Activated naive CD8-positive, alpha-beta T cell treated with anti-CD3 and anti-CD28 coated beads for 36 hours (primary cell): ENCODE measurements around the gene TRANK1. TPM values are rescaled to one million over a fixed set of nuclear protein-coding genes. Genes with fewer than 3 reads are reported as not detected.
A peak's percentile ranks its signal among the peaks of the same experiment; 100 is the strongest.
"Not testable (repeated sequence)": the region's sequence is repeated elsewhere in the genome, so short reads cannot be mapped to it uniquely, and the experiment has no call there.

Source experiments
- DNase-seq: peaks from one replicate; pipeline ENCODE4 v3.0.0; 2021
- H3K27ac Mint-ChIP-seq: one replicate; pipeline ENCODE4 v1.8.0; 2022; ENCODE audit warnings: mild to moderate bottlenecking, moderate library complexity, mixed read lengths
- H3K27me3 Mint-ChIP-seq: one replicate; pipeline ENCODE4 v1.8.0; 2022; ENCODE audit warnings: mild to moderate bottlenecking, mixed read lengths
- H3K36me3 Mint-ChIP-seq: one replicate; pipeline ENCODE4 v1.8.0; 2021; ENCODE audit warnings: mild to moderate bottlenecking, mixed read lengths
- H3K4me1 Mint-ChIP-seq: one replicate; pipeline ENCODE4 v1.8.0; 2021; ENCODE audit warnings: mixed read lengths
- H3K4me3 Mint-ChIP-seq: one replicate; pipeline ENCODE4 v1.8.0; 2022; ENCODE audit warnings: mild to moderate bottlenecking, moderate library complexity, mixed read lengths
- H3K9me3 Mint-ChIP-seq: one replicate; pipeline ENCODE4 v1.8.0; 2022; ENCODE audit warnings: mixed read lengths
- total RNA-seq, 2 experiments: library from RNA; stranded (reverse); gene quantifications; one replicate each; pipeline ENCODE4 v1.2.3, GENCODE V29; 2021

TRANK1 gene
- total RNA-seq, 2 experiments from 2014 or later, result 17.2 to 20.7 TPM

DNA sequence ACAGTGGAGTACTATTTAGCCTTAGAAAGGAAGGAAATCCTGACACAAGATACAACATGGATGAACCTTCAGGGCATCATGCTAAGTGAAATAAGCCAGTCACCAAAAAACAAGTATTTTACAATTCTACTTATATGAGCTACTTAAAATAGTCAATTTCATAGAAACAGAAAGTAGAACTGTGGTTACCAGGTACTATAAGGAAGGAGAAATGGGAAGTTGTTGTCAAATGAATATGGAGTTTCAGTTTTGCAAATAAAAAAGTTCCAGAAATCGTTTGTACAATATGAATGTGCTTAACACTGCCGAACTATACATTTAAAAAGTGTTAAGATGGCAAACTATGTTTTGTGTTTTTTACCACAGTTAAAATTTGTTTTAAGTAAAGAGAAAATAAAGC lies 26.8 kb downstream of the TRANK1 start:
- Mint-ChIP-seq H3K4me1 (peaks cover 22% of the 10 kb centered on the region), H3K9me3 (peaks cover 15% of the 10 kb centered on the region), H3K36me3 (peaks cover 12% of the 10 kb centered on the region), H3K27me3 (no peaks in the 10 kb centered on the region), H3K4me3 (peak overlapping the region; percentile 74), H3K27ac (peak overlapping the region; percentile 70)
- DNase-seq, result no peak

DNA sequence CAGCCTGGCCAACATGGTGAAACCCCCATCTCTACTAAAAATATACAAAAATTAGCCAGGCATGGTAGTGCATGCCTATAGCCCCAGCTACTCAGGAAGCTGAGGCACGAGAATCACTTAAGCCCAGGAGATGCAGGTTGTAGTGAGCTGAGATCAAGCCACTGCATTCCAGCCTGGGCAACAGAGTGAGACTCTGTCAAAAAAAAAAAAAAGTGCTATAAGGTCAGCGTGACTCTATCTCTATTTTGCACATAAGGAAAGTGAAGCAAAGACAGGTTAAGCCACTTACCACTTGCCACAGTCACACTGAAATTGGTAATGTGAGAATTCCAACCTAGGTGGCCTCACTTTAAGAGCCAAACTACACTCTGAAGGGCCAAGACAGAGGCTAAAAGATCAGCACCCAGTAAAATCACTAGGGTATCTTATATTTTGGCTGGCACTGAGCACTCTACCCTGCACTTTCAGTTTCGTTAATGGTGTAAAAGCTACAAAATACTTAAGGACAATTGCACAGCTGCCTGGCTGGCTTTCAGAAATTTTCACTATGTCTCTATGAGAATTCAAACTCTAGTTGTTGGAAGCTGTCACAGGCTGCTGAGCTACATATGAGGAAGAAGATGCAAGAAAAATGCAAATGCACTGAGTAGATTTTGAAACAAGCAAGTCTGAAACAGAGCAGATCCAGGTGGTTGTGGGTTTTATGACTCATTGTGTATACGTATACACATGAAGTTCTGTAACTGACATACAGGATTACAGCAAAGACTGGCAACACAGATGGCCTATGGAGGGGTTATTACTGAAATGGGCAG lies 32.7 kb downstream of the TRANK1 start:
- Mint-ChIP-seq H3K9me3 (no peaks in the 10 kb centered on the region), H3K4me3 (peak overlapping the region; percentile 68), H3K36me3 (no peaks in the 10 kb centered on the region), H3K4me1 (peaks cover 37% of the 10 kb centered on the region), H3K27me3 (no peaks in the 10 kb centered on the region), H3K27ac (peak overlapping the region; percentile 85)
- peak; percentile 30 for DNase-seq

DNA sequence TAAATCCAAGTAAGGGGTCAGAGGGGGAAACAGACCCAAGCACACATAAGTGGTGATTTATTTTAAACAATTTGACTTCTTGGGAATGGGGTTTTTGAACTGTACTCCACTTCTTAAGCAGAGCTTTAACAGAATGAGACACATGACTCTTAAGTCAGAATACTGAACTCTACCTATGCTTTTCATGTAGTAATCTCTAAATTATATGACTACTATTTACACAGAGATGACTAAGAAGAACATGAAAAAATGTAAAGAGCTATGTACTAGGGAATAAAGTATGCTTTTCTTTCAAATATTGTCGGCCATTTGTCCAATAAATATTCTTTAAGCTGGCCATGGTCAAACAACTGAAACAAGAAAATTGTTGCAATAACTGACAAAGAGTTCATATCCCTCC lies 35.2 kb downstream of the TRANK1 start:
- DNase-seq, result no peak
- Mint-ChIP-seq H3K4me1 (peaks cover 54% of the 10 kb centered on the region), H3K4me3 (no peak overlapping the region), H3K9me3 (no peaks in the 10 kb centered on the region), H3K27me3 (no peaks in the 10 kb centered on the region), H3K36me3 (peaks cover 3% of the 10 kb centered on the region), H3K27ac (no peak overlapping the region)

DNA sequence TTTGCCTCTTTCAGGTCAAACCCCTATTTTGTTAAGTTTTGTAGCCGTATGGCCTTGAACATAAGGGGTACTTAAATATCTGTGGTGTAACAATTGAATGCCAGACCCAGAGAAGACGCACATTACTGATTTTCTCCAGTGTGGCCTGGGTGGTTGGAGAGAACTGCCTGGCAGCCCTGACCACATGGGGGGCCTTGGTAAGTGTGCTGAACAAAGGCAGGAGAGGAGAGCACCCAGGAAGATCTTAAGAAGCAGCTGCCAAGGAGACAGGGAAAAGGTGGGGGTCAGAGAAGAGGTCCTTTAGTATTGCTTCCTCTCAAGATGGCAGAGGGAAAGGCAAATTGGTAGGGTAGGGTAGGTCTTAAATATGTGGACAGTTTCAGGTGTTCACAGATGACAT lies 35.7 kb downstream of the TRANK1 start:
- no peaks in the 10 kb centered on the region for H3K27me3 Mint-ChIP-seq
- DNase-seq, result no peak
- peaks cover 3% of the 10 kb centered on the region for H3K36me3 Mint-ChIP-seq
- no peaks in the 10 kb centered on the region for H3K9me3 Mint-ChIP-seq
- peak overlapping the region; percentile 94 for H3K27ac Mint-ChIP-seq
- peak overlapping the region; percentile 93 for H3K4me3 Mint-ChIP-seq
- peaks cover 54% of the 10 kb centered on the region for H3K4me1 Mint-ChIP-seq

DNA sequence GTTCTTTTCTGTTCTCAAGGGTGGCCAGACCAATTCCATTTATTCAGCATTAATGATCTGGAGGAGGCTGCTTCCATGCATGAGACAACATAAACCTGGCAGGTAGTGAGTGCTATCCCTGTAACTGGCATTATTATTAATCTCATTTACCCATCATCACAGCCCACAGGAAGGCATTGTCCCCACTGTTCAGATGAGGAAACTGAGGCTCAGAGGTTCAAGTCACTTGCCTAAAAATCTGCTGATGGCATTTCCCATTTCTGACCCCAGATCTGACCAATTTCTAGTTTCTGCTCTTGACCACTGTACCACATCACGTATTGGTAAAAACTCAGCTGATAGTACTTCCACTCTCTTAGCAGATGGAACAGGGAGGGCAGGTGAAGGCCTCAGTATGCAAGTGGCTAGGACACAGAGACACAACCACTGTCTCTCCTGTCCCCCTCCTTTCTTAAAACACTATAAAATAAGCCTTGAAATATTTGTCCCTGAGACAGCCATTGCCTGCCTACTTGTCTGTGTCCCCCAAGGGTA lies 36.1 kb downstream of the TRANK1 start:
- Mint-ChIP-seq H3K27me3 (no peaks in the 10 kb centered on the region), H3K36me3 (peaks cover 3% of the 10 kb centered on the region), H3K9me3 (no peaks in the 10 kb centered on the region), H3K4me1 (peaks cover 54% of the 10 kb centered on the region), H3K4me3 (peak overlapping the region; percentile 93), H3K27ac (peak overlapping the region; percentile 94)
- no peak for DNase-seq

DNA sequence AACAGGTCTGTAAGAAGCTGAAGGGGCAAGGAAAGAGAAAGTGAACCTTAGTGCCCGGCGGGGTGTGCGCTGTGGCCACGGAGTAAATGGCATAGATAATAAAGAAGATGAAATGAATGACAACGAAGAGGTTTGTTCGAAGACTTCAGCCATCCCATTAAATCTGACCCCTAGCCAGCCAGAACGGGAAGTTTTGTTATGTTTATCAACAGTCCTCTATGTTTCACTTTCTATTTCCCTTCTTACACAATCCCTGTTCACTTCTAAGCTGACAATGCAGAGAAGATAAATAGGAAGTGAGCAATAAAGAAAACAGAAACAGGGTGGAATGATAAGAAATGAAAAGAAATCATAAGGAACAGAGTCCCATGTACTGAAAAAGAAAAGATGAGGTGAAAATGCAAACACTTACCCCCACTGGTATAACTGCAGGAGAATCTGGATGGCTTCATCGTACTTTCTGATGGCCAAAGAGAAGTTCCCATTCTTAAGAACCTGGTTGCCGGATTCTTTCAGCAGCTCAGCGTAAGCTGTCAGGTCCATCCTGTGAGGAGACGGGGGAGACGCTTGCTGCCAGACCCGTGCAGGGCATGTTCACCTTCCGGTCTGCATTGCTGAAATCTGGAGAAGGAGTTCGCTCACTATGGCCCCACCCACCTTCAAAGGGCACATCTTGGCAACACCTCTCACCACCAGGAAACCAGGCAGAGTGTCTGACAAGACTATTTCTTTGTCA lies 36.8 kb downstream of the TRANK1 start:
- peak overlapping the region; percentile 93 for H3K4me3 Mint-ChIP-seq
- H3K27ac Mint-ChIP-seq, result peak overlapping the region; percentile 94
- peaks cover 8% of the 10 kb centered on the region for H3K36me3 Mint-ChIP-seq
- DNase-seq, result peak; percentile 67
- no peaks in the 10 kb centered on the region for H3K27me3 Mint-ChIP-seq
- H3K9me3 Mint-ChIP-seq, result no peaks in the 10 kb centered on the region
- H3K4me1 Mint-ChIP-seq, result peaks cover 57% of the 10 kb centered on the region

DNA sequence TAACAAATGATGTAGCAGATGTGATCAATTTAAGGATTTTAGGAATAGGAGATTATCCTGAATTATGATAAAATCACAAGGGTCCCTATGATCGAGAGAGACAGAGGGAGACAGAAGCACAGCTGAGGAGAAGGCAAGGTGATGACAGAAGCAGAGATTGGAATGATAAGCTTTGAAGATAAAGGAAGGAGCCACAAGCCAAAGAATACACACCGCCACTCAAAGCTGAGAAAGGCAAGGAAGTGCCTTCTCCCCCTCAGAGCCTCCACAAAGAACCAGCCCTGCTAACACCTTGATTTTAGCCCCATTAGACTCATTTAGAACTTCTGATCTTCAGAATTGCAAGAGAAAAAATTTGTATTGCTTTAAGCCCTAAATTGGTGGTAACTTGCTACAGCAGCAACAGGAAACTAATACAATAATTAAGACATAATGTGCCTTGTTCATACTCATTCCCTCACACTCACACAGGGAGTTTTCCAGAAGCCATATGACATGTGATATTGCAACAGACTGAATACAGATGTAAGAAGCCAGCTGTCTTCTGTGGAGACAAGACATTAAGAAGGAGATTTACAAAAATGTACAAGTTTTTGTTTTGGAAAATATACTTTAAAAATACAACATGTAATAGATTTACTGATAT lies 38.2 kb downstream of the TRANK1 start:
- Mint-ChIP-seq H3K4me3 (peak overlapping the region; percentile 62), H3K4me1 (peaks cover 57% of the 10 kb centered on the region), H3K27ac (peak overlapping the region; percentile 72), H3K27me3 (no peaks in the 10 kb centered on the region), H3K9me3 (no peaks in the 10 kb centered on the region), H3K36me3 (peaks cover 22% of the 10 kb centered on the region)
- DNase-seq, result no peak

DNA sequence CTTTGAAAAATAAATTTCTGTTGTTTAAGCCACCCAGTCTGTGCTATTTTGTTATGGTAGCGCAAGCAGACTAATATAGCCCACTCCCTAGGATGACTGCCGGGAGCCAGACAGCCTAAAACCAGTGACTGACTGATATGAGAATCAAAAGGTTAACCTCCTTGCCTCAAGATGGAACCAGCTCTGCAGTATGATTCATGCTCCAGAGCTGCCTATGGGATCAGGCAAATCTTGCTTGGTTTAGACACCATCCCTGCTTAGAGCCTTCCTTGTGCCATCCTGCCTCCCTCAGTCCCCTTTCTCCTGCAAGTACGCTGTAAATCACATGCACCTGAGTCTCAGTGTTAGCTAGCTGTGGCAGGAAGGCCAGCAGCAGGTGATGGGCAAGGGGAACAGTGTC lies 39.3 kb downstream of the TRANK1 start:
- Mint-ChIP-seq H3K27me3 (no peaks in the 10 kb centered on the region), H3K9me3 (no peaks in the 10 kb centered on the region), H3K36me3 (peaks cover 28% of the 10 kb centered on the region), H3K27ac (peak overlapping the region; percentile 11), H3K4me3 (no peak overlapping the region), H3K4me1 (peaks cover 61% of the 10 kb centered on the region)
- no peak for DNase-seq

DNA sequence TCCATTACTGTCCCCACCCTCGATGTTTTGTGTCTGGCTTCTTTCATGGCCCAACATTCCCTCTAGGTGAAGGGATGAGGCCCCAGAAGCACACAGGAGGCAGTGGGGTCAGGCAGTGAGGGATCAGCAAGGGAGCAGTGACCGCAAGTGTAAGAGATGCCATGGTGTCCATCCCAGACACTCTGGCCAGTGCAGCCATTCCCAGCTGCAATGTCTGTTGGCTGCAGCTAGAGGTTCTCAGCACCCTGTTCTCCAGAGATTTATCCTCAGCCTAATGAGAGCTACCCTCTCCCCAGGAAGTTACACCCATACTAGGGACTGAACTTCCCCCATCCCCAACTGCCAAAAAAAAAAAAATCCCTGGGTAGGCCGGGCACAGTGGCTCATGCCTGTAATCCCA lies 40.2 kb downstream of the TRANK1 start:
- peaks cover 65% of the 10 kb centered on the region for H3K4me1 Mint-ChIP-seq
- H3K27me3 Mint-ChIP-seq, result no peaks in the 10 kb centered on the region
- no peak overlapping the region for H3K4me3 Mint-ChIP-seq
- DNase-seq, result no peak
- H3K9me3 Mint-ChIP-seq, result no peaks in the 10 kb centered on the region
- peaks cover 35% of the 10 kb centered on the region for H3K36me3 Mint-ChIP-seq
- no peak overlapping the region for H3K27ac Mint-ChIP-seq

DNA sequence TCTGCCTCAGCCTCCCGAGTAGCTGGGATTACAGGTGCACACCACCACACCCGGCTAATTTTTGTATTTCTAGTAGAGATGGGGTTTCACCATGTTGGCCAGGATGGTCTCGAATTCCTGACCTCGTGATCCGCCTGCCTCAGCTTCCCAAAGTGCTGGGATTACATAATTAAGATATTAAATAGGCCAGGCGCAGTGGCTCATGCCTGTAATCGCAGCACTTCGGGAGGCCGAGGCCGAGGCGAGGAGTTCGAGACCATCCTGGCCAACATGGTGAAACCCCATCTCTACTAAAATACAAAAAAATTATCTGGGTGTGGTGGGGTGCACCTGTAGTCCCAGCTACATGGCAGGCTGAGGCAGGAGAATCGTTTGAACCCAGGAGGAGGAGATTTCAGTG lies 40.8 kb downstream of the TRANK1 start:
- H3K9me3 Mint-ChIP-seq, H3K27ac Mint-ChIP-seq, H3K4me3 Mint-ChIP-seq, H3K27me3 Mint-ChIP-seq, DNase-seq: not testable (repeated sequence)
- Mint-ChIP-seq H3K4me1 (peaks cover 63% of the 10 kb centered on the region), H3K36me3 (peaks cover 38% of the 10 kb centered on the region)

DNA sequence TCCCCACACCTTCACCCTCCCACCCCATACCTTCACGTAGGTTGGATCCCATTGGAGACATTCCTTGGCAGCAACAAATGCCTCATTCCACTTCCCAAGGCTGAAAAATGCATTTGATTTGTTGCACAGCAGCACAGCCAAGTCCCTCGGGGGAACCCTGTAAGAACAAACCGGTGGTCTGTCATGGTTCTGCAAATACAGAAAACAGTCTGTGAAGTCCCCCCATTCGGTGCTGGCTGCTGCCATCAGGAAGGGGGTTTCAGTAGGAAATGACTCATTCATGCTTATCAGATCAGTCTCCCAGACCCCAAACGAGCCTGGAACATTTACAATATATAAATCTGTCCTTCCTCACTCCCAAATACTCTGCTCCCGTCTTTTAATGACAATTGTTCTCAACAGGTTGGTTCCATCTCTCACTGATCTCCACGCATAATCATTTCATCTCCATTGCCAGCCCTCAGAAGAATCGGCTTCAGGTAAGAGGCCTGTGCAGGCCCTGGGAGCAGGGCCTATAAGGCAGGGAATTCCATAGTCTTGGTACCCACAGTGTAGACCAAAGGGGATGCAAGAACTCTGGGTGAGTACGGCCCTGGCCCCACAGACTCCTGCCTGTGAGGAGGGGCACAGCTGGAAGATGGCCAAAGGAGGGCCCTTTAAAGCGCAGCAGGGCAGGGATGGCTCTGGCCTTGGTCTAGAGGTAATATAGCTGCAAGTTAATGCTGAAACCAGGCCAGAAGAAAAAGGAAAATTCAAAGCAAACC lies 41.6 kb downstream of the TRANK1 start:
- H3K4me1 Mint-ChIP-seq, result peaks cover 58% of the 10 kb centered on the region
- no peaks in the 10 kb centered on the region for H3K9me3 Mint-ChIP-seq
- no peaks in the 10 kb centered on the region for H3K27me3 Mint-ChIP-seq
- H3K36me3 Mint-ChIP-seq, result peaks cover 42% of the 10 kb centered on the region
- no peak overlapping the region for H3K4me3 Mint-ChIP-seq
- DNase-seq, result no peak
- H3K27ac Mint-ChIP-seq, result peak overlapping the region; percentile 9

DNA sequence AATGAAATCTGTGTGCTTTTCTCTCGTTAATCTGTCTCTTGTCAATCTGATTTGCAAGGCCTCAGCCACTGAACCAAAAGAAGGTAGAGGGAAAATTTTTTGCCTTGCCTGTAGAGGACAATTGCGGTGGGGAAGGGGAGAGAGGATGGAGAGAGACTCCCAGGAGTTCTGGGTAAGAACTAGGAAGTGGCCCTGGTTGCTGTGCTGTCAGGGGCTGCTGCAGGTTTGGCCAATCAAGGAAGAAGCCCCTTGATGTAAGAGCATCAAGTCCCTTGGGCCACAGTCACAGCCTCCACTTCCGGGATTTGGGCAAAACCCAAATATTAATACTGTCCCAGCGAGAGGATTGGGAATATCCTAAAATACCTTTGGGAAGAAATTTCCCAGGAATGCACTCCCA lies 43.3 kb downstream of the TRANK1 start:
- no peak overlapping the region for H3K4me3 Mint-ChIP-seq
- peaks cover 54% of the 10 kb centered on the region for H3K36me3 Mint-ChIP-seq
- H3K4me1 Mint-ChIP-seq, result peaks cover 55% of the 10 kb centered on the region

DNA sequence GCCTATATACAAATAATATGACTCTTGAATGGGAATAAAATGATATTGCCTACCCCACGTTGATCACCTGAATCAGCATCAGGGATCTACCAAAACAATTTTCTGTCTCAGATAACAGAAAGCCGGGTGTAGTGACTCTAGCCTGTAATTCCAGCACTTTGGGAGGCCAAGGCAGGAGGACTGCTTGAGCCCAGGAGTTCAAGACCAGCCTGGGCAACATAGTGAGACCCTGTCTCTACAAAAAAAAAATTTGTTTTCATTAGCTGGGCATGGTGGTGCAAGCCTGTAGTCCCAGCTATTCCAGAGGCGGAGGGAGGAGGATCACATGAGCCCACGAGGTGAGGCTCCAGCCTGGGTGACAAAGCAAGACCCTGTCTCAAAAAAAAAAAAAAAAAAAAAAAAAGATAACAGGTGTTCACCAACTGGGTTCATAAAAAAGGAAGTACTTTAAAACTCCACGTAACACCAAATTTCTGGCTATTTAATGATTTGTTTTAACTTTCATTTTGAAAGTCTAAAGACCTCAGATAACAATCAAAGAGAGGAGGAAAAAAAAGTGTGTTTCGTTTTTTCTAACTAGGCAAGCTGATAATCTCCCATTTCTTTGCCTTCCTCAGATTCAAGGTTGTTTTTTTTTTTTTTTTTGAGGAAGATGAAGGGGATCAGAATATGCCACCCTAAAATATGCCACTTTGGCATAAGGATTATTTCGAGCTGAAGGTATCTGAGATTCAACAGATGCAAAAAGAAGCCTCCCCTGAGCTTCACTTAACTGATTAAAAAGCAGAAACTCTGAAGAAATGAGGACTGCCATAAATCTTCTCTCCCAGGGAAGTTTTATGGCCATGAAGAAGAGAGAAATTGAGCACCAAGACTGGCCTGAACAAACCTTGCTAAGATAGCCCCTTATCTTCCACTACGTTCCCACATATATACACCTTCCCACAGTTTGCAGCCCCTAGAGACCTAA lies 44.1 kb downstream of the TRANK1 start:
- Mint-ChIP-seq H3K4me3 (peak overlapping the region; percentile 10), H3K27me3 (no peaks in the 10 kb centered on the region), H3K36me3 (peaks cover 57% of the 10 kb centered on the region), H3K9me3 (no peaks in the 10 kb centered on the region), H3K4me1 (peaks cover 52% of the 10 kb centered on the region), H3K27ac (peak overlapping the region; percentile 58)
- DNase-seq, result no peak

More for the DNA sequence above, 43.3 kb downstream of the TRANK1 start:
- Mint-ChIP-seq H3K27ac (no peak overlapping the region), H3K9me3 (no peaks in the 10 kb centered on the region), H3K27me3 (no peaks in the 10 kb centered on the region)
- no peak for DNase-seq
